GF-D8 (cell line): ENCODE measurements around the gene COL4A3.

Experiments
- DNase-seq: peaks from one replicate; lab custom pipeline; 2025; lab: John Stamatoyannopoulos, UW

COL4A3 gene

DNA sequence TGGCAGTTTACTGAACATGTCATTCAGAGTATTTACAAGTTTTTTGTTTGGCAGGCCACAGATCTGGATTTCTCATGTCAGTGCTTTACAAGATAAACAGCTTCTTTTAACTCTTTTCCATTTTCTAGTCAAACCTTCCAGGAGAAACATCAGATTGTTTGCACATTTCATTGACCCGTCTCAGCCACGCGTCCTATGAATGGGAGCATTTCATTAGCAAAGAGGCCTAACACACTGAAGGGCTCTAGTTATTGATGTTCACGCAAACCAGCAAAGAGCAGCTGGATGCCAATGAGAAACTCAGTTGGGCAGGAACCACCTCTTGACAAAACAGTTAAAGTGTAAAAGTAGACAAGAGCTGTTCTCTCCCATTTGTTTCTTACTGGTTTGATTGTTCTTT is 131.4 kb downstream of the COL4A3 start:
- no peak for DNase-seq

DNA sequence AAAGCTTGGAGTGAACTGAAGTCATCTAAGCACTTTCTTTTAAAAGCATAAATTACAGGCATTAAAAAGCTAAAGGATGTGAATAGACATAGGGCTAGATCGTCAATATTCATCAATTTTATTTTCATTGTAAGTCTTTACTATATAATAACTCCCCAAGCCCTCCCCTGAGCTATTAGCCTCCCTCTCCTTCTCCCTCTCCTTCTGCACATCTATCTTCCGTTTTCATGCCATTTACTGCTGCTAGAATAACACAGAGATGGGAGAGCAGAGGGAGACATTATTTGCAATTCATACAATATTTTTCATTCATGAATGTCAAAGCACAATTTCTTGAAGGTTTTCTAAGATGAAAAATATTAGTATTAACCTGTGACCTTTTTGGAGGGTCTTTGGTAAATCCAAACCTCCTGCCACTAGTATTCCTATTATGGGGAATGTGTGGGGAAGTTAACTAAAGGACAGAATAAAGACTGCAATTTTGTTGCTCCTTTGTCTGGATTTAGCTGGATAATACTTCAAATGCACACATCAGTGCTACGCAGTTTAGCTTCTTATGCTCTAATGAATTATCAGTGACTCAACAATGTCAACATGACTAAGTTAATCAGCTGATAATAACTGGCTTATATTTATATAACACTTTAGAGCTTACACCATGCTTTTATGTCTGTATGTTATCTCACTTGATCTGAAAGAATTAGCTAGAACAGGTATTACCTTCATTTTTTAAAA is 132.4 kb downstream of the COL4A3 start:
- DNase-seq, result no peak

DNA sequence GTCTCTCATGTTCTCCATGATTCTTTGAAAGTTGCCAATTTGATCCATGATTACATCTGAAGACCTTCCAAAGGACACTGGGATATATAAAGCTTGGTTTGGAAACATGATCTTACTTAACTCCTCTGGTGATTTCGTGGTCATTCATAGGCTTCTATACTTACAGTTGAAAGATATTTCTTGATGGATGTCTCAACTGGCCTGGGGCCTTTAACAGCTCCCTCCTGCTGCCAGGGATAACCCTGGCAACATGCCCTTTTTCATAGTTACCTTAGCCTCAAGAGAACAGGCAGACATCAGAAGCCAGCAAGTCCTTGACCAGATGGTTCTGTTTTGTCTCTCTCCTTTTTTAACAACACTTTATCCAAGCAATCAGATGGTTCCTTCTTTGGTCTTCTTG is 137.1 kb downstream of the COL4A3 start:
- no peak for DNase-seq

DNA sequence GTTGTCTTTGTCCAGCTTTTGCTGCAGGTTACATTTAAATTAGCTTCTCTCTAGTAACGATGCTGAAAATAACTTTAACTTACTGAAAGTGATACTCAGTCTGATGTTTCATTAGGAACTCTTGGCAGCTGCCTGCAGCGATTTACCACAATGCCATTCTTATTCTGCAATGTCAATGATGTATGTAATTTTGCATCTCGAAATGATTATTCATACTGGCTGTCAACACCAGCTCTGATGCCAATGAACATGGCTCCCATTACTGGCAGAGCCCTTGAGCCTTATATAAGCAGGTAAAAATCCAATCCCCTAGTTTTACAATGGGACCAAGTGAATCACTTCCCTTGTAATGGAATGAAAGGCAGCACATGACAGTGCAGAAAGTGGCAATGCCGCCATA is 144.4 kb downstream of the COL4A3 start:
- no peak for DNase-seq

DNA sequence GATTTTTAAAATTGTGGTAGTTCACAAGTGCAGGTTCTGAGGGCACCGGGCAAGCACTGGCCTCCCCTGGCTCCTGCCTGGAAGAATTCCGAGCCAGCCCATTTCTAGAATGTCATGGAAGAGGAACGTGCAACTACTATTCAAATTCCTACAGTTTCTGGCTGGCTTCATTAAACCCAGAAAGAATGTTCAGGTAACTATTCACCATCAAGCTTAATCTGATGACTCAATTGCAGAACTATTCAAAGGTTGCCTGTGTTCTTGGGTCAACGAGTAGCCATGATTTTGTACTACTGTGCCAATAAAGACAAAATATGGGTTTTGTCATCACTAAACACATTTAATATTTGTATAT is 146.3 kb downstream of the COL4A3 start:
- DNase-seq, result no peak

DNA sequence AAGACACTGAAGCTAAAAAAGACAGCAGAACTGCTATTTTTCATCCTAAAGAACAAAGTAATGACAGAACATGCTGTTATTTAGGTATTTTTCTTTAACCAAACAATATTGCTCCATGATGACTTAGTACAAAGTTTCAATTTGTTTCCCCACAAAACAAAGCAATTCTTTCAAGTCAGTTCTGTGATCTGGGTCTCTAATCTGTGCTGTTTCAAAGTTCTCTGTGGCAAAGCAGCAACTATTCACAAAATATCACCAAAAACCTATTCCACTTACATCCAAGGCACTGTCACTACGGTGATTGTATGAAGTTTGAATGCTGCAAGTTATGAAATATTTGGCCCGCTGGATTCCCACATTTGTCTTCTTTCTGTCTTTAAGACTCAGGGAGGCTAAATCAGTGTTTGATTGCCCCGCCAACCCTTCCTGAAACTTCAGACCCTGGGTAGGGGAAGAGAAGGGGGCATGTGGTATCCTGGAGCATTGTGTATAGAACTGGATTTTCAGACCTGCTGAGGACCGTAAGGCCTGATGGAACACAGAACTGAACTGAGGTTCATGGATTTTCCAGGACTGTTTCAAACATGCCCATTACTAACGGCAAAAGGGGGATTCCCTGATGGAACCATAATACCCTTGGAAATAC is 147.6 kb downstream of the COL4A3 start:
- no peak for DNase-seq

DNA sequence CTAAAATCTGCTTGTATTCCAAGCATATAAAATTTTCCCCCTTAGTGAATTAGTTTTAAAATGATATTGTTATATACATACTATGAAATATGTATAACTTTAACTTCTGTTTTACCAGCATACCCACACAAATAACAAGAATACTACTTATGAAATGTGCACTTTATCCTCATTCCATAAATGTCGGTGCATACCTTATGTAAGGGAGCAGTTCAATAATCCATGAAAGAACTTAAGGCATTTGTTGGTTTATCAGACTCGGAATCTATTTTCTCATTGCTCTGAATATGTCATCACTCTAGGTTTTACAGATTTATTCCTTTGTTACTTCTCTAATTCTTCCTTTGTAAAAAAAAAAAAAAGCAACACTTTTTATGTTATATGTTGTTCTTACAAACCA is 148.2 kb downstream of the COL4A3 start:
- DNase-seq, result no peak

DNA sequence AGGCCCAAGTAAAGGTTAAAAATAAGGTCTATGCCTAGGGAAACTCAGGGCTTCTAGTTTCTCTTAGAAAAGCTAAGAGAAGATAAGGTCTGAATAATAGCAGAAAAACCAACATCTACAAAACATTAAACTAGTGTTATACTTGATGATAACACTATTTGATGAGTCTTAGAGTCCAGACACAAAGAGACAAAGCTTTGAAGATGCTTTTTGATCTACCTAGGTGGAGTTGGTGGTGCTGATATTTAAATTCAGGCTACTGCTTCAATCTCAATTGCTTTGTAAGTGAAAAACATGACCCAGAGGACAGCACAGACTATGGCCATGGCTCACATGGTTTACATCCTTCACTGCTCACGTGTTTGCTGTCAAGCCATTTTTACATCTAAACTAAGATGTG is 148.9 kb downstream of the COL4A3 start:
- DNase-seq, result no peak

DNA sequence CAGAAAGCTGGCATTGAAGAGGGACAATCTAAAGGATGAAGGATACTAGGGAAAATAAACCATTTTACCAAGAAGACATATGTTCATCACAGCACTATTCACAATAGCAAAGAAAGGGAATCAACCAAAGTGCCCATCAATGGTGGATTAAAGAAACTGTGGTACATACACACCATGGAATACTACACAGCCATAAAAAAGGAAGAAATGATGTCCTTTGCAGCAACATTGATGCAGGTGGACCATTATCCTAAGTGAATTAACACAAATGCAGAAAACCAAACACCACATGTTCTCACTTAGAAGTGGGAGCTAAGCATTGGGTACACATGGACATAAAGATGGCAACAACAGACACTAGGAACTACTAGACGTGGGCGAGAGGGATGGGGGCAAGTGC is 153.4 kb downstream of the COL4A3 start:
- DNase-seq, result no peak

DNA sequence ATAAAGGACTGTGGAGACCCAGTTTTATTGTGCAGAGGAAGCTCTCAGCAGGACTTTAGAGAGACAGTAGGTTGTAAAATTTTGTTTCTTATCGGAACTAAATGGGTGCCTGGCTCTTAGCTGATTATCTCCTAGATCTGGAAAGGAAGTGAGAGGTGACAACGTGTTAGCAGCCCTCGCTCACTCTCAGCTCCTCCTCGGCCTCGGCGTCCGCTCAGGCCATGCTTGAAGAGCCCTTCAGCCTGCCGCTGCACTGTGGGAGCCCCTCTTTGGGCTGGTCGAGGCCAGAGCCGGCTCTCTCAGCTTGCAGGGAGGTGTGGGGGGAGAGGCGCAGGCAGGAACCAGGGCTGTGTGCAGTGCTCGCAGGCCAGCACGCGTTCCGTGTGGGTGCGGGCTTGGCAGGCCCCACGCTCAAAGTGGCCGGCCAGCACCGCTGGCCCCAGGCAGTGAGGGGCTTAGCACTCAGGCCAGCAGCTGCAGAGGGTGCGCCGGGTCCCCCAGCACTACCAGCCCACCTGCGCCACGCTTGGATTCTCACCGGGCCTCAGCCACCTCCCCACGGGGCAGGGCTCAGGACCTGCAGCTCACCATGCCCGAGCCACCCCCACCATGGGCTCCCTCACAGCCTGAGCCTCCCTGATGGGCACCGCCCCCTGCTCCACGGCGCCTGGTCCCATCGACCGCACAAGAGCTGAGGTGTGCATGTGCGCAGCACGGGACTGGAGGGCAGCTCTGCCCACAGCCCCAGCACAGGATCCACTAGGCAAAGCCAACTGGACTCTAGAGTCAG is 156.1 kb downstream of the COL4A3 start:
- peak; percentile 52 for DNase-seq

DNA sequence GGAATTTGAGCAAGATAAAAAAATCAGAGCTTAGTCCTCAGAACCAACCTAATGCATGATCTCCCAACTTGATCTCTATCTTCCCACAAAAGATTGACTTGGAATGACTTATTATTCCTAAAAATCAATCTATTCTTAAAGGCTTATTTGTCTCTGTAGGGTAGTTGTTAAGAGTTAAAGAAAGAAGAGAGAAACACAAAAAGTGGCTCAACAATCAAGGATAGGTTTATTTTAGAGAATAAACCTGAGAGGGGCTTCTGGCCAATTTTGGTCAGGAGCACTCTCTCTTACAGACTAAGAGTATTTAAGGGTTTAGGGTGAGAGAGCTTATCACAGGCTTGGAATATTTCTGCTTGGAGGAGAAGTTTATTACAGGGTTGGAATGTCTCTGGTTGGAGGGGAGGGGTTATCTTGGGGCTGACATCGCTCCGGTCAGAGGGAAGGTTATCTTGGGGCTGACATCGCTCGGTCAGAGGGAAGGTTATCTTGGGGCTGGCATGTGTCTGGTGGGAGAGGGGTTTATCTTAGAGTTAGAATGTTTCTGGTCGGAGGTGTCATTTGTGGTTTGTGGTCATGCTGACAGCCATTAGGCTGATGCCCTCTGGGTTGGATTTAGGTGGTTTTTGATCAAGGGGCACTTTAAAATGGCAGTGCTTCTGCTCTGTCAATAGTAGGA is 158.2 kb downstream of the COL4A3 start:
- peak; percentile 51 for DNase-seq

DNA sequence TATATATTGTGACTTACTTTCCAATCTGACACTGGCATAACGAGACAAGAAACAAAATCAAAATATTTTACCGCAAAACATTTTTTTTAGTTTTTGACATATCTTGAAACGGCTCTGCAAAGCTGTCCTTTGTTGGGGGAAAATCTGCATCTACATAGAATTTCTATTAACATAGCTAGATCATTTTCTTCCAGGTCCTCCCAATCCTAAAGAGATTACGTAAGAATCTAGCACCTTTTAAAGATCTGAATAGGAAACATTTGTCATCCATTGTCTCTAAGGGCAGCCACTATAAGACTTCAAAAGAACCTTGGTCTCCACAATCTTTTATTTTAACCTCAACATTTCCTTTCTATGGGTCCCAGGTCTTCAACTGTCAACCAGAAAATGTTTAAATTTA is 159.4 kb downstream of the COL4A3 start:
- no peak for DNase-seq

DNA sequence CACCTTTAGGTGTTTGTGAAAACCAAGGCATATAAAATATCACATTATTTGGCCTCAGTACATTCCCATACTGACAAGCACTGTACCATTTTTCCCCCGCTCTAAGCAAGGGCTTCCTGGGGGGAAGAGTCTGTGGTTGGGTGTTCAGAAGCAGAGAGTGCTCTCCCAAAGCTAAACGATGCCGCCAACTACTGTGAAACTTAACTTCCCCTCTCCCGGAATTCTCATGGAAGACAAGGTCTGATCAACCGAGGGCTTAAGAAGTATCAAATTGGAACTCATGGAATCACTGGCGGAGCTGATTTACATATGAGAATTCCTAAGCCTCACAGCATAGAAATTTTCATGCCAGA is 160.2 kb downstream of the COL4A3 start:
- no peak for DNase-seq

DNA sequence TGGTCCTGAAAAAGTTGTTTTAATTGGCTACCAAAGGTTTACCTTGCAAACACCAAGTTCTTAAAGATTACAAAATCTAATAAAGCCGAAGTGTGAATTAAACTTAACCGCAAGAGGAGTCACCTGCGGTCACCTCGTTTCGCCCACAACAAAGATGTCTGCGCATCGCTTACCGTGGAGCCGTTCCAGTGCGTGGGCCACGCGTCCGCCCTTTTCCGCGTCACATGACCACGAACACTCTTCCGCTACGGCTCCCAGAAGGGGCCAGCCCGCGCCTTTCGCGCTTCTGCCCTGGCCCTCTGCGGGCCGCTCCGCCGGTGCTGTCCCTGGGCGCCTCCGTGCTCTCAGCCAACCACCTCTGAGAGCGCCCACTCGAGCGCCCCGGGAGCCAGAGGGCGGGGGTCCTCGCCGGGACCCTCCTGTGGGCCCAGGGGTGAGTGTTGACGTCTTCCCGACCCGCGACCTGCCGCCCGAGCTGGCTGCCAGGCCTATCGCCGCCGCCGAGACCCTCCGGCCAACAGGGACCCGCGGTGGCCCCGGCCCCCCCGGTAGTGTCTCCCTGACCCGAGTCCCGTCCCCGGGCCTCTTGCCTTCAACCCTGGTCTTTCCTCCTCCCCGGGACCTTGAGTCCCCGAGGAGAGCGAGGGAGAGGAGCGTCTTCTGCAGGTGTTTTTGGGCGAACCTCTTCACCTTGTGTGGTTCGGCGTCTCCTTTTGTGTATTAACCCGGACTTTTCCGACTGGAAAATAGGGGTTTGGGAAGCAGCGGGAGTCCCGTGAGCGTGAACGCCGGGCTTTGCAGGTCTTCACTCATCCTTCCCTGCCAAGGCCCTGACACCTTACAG is 160.8 kb downstream of the COL4A3 start, which contains the start of gene MFF:
Gene MFF (plus strand): TSS at position 257 of the 844 bp plus-strand sequence. CDS start 5,415 bp downstream, outside the sequence.
- peak; percentile 80 for DNase-seq

DNA sequence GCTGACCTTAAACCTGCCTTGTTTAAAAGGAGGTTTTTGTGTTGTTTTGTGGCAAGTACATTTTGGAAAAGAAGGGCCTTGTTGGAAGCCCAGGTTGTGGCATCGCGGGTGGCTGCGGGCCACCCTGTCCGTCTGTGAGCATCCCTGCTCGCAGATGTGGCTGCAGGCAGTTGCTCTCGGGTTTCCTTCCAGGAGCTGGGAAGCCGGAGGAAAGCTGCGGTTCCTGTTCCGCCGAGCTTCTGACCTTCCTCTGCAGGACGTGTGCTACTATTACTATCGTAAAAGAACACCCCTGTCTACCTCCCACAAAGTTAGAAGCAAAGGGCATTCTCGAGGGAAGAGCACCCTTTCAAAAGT is 161.4 kb downstream of the COL4A3 start:
- DNase-seq, result peak; percentile 22

DNA sequence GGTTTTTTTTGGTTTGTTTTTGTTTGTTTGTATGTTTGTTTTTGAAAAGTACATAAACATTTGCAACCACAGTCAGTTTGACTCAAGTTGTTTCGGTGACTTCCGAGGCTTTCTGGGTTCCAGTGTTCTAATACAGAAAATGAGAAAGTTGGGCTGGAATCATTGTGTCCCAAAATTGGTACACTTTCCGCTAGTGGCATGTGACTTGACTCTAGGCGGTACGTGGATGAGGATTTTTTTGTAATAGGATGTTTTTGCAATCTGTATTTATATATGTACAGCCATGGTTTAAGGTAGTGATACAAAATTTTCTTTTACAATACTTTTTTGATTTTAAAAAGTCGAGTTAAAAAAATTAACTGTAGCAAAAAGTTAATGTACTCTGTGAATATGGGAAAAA is 162.4 kb downstream of the COL4A3 start:
- no peak for DNase-seq

DNA sequence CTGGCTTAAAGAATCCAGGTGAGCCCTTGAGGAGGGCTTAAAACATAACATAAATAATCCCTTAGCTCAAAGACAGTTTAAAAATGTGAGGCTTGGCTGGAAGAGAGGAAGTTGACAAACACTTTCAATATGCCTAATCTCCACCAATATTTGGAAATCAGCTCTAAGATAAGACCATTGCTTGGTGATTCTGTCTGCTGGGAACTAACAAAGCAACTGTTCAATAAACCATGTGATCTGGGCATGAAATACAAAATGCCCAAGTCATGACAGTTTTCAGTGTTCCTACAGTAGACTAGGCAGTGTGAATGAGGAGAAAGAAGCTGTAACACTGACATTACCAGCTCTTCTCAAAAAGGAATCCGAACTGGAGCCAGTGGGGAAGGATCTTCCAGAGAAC is 171.3 kb downstream of the COL4A3 start:
- DNase-seq, result peak; percentile 29

DNA sequence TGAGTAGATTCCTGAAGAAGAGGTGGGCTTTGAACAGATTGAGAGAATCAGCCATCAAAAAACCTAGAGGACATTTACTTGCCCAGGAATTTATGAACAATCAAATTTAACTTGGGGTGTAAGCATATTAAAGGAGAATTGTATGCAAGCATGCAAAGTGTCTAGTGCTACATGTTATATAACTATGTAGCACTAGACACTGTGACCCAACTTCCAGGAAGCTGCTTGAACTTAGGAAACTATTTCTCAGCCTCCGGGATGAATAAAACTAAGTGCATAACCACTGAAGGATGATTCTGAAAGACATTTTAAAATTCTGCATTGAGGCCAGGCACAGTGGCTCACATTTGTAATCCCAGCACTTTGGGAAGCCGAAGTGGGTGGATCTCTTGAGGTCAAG is 173.0 kb downstream of the COL4A3 start:
- DNase-seq, result no peak

DNA sequence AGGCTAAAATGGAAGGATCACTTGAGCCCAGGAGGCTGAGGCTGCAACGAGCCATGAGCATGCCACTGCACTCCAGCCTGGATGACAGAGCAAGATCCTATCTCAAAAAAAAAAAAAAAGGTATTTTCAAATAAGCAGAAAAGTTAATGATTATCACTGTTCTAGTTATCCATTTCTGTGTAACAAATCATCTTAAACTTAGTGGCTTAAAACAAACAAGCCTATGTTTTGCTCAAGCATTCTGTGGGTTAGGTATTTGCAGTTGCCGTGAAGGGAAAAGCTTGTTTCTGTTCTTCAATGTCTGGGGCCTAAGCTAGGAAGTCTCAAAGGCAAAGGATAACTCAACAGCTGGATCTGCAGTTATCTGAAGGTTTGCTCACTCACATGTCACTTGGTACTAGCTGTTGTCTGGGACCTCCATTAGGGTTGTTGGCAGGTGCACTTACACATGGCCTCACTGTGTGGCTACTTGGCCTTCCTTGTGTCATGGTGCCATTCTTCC is 174.7 kb downstream of the COL4A3 start:
- no peak for DNase-seq

DNA sequence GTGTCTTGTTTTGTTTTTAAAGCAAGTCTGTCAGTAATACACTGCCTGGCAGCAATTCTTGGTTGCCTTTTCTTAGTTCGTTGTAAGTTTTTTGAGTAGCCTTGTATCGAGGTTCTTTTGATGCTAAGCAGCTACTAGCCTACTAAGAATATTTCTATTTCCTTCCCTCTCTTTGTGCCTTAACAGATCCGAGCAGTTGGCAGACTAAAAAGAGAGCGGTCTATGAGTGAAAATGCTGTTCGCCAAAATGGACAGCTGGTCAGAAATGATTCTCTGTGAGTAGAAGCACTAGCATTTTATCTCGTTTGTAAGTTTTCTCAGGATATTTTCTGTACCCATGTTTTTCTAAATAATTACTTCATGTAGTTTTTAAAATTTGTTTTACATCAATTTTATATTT is 175.7 kb downstream of the COL4A3 start:
- no peak for DNase-seq

DNA sequence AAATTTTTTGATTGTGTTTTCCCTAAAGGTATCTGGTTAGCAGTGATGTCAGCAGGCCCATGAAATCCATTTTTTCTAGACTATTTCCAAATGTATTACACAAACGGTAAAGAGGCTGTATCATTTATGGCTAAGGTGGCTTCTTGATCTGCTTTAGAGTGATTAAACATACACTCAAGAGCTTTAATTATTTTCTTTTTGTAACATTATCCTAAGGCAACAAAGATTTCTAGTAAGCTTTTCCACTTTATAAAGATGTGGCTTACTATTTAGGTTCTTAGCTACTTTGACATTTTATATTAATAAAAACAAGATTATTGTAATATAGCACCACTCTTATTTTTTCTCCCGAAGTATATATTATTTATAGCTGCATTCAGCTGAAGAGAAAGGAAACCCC is 177.1 kb downstream of the COL4A3 start:
- DNase-seq, result no peak

DNA sequence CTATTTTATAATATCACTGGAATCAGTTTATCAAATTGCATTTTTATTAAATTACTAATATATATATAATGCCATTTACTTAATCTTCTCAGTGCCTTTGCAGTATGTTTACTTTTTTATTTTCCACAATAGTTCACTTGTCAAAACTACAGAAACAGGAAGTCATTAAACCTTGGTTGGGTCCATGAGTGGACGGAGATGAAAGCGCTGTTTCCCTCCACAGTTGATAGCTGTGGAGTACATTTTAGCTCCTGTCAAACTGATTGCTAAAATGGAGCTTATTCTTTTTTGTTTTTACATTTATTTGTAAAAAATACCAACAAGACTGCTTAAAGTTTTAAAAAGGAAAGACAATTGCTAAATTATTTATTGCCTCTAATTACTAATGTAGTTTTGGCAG is 179.8 kb downstream of the COL4A3 start:
- DNase-seq, result no peak
